NCI-H1417 treated with DMSO at 0.1 percent for 48 hours (cell line): ENCODE results near the gene VPS41.

Source experiments
- DNase-seq: peaks from one replicate; lab custom pipeline; 2025; lab: John Stamatoyannopoulos, UW

VPS41 gene

DNA sequence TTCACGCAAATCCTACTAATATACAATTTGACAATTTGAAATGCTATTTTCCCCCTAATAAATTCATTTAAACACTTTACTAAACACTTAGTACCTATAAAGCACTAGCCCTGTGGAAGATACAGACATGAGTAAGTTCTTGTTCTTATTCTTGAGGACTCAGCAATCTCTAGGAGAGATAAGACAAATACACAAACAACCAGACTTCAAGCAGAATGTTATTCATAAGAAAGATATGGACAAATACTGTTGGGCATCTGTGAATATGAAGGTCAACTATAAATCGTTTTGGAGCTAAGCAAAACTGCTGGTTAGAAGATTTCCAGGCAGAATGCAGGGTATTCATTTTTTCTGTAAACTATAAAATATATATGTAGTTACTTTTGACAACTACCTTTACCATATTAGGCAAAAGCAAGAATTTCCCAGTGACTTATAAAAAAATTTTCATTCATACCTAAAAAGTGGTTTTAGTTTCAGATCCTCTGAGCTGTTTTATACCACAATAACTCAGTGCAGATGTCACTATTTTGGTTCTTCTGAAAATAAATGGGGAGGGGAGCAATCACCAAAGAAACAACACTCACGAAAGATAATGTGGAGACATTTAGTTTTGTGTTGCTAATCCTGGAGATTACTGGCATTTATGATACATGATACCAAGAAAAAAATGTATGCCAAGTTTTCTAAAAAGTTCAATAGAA, 3.8 kb downstream of the VPS41 start:
- no peak for DNase-seq

DNA sequence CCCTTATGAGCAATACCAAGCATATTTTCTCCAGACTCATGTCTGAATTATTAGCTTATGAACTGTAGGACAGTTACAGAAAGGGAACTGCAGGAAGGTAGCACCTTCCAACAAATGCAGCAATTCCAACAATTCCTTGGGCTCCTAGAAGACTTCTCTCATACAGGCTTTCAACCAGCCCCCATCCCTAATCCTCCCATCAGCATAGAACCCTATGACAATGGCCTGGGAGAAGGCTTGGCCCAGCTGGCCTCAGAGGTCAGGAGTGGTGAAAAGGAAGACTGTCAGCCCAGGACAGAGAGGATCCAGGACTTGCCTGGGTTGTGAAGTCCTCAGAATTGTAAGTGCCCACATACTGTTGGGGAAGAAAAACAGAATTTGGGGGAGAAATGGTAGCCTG, 5.9 kb downstream of the VPS41 start:
- no peak for DNase-seq

GRCh38 chr7:38902449-38902848, 6.5 kb downstream of the VPS41 start:
- no peak for DNase-seq

- DNase-seq = no peak
These were observed 15.9 kb downstream of the VPS41 start for GRCh38 chr7:38893061-38893460.

DNA sequence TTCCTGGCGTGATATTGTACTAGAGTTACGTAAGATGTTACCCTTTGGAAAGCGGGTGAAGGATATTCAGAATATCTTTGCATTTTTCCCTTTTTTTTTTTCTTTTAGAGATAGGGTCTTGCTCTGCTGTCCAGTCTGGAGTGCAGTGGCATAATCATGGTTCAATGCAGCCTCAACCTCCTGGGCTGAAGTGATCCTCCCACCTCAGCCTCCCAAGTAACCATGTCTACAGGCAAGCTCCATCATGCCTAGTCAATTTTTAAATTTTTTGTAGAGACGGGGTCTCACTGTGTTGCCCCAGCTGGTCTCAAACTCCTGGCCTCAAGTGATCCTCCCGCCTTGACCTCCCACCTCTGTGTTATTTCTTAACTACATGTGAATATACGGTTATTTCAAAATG, 18.4 kb downstream of the VPS41 start:
- no peak for DNase-seq

DNA sequence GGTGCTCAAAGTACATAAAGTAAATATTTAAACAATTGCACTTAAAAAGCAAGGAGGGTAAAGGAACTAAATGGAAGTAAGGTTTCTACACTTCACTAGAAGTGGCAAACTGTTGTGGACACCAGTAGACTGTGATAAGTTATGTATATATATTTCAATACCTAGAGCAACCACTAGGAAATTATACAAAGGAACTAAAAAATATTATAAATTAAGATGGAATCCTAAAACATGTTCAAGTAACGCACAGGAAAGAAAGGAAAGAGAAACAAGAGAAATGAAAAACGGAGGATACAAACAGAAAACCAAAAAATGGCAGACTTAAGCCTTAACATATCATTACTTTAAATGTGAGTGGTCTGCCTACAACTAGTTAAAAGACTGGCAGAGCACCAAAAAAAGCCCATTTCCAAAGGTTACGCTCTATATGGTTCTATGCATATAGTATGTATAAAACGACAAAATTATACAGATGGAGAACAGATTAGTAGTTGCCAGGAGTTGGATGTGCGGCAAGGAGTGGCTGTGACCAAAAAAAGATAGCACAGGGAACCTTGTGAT, 19.0 kb downstream of the VPS41 start:
- DNase-seq = no peak

GRCh38 chr7:38889079-38889478, 19.9 kb downstream of the VPS41 start:
- DNase-seq = no peak

DNA sequence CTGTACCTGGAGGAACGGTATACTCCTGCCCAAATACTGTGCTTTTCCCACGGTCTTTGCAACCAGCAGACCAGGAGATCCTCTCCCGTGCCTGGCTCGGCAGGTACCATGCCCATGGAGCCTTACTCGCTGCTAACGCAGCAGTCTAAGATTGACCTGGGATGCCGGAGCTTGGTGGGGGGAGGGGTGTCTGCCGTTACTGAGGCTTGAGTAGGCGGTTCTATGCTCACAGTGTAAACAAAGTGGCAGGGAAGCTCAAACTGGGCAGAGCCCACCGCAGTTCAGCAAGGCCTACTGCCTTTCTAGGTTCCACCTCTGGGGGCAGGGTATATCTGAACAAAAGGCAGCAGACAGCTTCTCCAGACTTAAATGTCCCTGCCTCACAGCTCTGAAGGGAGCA, 22.7 kb downstream of the VPS41 start:
- DNase-seq = no peak

GRCh38 chr7:38883706-38884105, 25.3 kb downstream of the VPS41 start:
- DNase-seq = no peak

- DNase-seq = no peak
These were observed 26.9 kb downstream of the VPS41 start for GRCh38 chr7:38881947-38882684.

- DNase-seq = no peak
These were observed 28.0 kb downstream of the VPS41 start for GRCh38 chr7:38881015-38881414.

DNA sequence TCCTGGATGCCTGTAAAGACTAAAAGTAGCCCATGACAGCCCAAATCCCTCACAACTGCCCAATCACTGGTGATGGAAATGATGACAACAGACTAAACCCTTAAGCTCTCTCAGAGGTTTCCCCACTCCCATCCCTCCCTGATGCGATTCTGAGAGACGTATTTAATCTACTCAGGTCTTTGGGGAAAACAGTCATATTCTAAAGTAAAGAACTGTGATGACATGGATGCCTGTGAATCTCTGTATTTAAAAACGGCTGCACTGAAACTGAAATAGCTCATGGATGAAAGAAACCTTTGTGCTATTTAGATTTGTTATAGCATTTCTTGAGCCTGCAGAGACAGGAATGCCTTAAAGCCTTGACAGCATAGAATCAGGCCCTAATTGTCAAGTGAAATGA, 28.5 kb downstream of the VPS41 start:
- no peak for DNase-seq

DNA sequence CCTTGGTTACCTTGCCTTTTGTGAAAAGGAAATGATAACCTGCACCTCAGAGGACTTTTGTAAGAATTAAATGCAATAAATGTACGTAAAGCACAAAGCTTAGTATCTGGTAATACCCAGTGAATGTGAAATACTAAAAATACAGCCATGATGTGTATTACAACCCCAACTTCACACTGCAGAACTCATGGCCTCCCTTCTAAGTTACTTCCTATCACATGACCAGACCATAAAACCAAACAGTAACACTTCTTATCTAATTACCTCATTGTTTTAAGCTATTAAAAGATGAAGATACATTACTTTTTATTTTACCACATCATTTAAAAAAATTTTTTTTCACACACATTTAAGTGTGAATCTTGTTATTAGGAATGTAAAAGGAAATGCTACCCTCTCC, 29.0 kb downstream of the VPS41 start:
- DNase-seq = no peak

- no peak for DNase-seq
These were observed 30.1 kb downstream of the VPS41 start for GRCh38 chr7:38878694-38879457.

DNA sequence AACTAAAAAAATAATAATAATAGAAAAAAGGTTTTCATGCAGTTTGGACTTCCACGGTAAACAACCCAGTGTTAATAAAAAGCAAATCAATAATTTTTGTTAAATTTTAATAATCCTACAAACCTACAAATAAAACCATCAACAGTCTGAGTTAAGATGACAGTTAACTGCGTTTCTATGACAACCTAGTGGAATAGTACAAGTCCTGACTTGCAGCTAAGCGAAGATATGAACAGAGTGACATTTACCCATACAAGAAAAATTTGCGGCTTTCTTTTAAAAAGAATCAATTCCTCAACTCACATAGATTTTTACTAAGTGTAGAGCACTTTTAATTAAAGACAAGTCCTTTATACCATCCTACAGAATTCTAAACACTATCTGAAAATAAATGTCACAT, 35.6 kb downstream of the VPS41 start:
- no peak for DNase-seq

DNA sequence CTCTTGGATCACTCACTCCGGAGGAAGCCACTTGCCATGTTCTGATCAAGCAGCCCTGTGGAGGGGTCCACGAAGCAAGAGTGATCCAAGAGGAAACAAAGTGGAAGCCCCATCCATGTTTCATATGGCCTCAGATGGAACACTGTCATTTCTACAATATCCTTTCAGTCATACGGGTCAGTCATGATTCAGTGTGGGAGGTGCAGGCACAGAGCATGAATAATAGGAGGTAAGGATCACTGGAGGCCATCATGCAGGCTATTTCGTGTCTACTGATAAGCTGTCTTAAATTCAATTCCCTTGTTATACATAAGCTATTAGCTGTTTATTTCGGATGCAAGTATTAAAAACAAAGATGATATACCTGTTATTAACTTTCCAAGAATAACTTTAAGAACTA, 36.8 kb downstream of the VPS41 start:
- DNase-seq = no peak

DNA sequence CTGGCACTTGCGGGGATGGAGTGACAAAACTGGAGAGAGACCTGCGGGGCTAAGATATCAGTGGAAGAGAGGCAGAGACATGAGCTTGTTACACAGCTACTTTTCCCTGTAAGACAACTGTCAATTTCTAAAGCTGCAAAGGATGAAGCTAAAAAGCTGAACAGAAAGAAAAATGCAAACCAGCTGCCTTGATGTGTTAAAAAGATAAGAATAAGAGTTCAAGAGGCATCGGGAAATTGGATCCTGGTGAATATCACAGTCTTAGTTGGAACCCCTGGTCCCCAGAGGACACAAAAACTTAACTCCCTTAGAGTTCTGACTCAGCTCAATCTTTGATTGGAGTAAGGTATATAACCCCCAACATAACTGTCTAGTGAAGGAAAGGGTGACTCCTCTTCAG, 38.8 kb downstream of the VPS41 start:
- no peak for DNase-seq

DNA sequence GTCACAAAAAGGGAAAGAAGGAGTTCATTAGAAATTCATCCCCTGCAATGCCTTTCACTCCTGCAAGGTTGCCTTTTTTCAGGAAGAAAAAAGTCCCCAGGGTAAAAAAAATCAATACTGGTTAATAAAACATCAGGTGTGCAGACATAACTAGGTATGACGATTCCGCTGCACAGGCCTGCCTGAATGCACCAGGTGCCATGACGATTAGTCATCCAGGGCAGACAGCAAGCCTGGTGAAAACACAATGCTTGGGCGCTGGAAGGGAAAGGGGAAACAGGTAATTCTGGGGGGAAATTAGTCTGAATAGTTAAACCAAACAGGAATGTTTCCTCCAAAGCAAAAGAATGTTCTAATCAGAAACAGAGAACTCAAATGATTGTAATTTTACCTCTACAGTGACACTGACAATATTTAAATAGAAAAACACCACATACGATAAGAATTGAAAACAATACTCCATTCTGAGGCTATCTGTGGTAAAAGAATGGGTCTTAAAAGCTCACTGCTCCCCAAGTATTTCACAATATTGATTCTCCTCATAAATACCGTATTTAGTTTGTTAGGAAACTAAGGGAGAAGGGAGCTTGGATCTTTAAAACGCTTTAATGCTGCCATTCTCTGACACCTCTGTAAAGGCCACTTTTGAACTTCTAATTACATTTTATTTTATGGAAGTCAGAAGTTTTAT, 45.2 kb downstream of the VPS41 start:
- peak; percentile 42 for DNase-seq

GRCh38 chr7:38862666-38863065, 46.3 kb downstream of the VPS41 start:
- DNase-seq = no peak

DNA sequence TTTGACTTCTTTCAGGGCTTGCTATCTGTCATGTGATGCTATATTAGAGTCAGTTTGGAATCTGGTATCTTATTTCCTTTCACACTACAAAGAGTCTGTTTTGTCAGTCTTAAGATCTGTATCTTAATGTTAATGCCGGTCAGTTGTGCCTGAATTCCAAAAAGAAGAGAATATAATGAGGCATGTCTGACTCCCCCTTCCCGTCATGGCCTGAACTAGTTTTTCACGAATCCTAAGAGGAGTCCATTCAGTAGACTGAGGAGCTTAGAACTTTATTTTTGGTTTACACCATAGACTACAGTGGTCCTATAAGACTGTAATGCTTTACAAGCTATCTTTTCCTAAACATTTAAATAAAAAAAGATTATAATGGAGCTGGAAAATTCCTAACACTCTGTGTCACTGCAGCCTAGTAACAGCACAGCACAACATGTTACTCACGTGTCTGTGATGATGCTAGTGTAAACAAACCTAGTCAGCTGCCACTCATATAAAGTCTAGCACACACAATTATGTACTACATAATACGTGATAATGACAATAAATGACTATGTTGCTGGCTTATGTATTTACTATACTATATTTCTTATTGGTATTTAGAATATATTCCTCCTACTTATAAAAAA, 50.6 kb downstream of the VPS41 start:
- DNase-seq = peak; percentile 62

- no peak for DNase-seq
These were observed 53.1 kb downstream of the VPS41 start for GRCh38 chr7:38855867-38856266.

GRCh38 chr7:38855386-38855785, 53.6 kb downstream of the VPS41 start:
- DNase-seq = no peak
